Panc1 (cell line): Measurements from ENCODE around the gene MRM1. TPM values are rescaled to one million over a fixed set of nuclear protein-coding genes. Genes with fewer than 3 reads are reported as not detected.

Experiments used
- ATAC-seq: fragments of 200-7000 bp; cut with Tn5 transposase; 2 replicates; pipeline ENCODE4 v1.9.1; 2020; ENCODE audit warnings: mild to moderate bottlenecking, moderate library complexity
- BruUV-seq: library from RNA; stranded (reverse); fragments of 400-500 nt; replicated peaks from 2 replicates; lab custom pipeline; 2021; lab: Mats Ljungman, UMichigan
- CTCF ChIA-PET: fragments of 300-600 bp; sonication (Branson Sonifier 250); formaldehyde crosslinking; loops from one replicate; lab custom pipeline; 2022; ENCODE audit warnings: antibody characterized with exemption; lab: Charles Lee
- POLR2A ChIA-PET: fragments of 300-600 bp; sonication (Branson Sonifier 250); formaldehyde crosslinking; loops from one replicate; lab custom pipeline; 2022; ENCODE audit warnings: antibody characterized with exemption; lab: Charles Lee
- DNase-seq: peaks from one replicate; pipeline ENCODE4 v3.0.0-alpha.2; 2010; ENCODE audit warnings: low read depth, low spot score
- H3K27ac ChIP-seq: 2 replicates; pipeline ENCODE4 v1.5.1; 2011; ENCODE audit warnings: mild to moderate bottlenecking, low read length, inconsistent platforms
- H3K27me3 ChIP-seq: fragments of 200-500 bp; sonication (Bioruptor generic); 2 replicates; pipeline ENCODE4 v1.6.0; 2014; ENCODE audit warnings: low read length, inconsistent platforms; ENCODE audit not compliant: control insufficient read depth, insufficient read depth
- H3K36me3 ChIP-seq: fragments of 200-500 bp; sonication (Bioruptor generic); 2 replicates; pipeline ENCODE4 v1.5.1; 2014; ENCODE audit warnings: inconsistent platforms, mild to moderate bottlenecking, low read length, moderate library complexity; ENCODE audit not compliant: control insufficient read depth, insufficient read depth
- H3K4me1 ChIP-seq: 2 replicates; pipeline ENCODE4 v1.5.1; 2011; ENCODE audit warnings: inconsistent platforms, mild to moderate bottlenecking, low read length, moderate library complexity; ENCODE audit not compliant: control insufficient read depth, insufficient read depth
- H3K4me3 ChIP-seq, 2 experiments: 2 replicates each; pipeline ENCODE4 v1.5.1; 2011 to 2012; ENCODE audit warnings: low read depth in 2 of 2, low read length in 2 of 2, mild to moderate bottlenecking in 2 of 2, inconsistent platforms in 1 of 2, moderate library complexity in 1 of 2
- H3K9me3 ChIP-seq: fragments of 200-500 bp; sonication (Bioruptor generic); 2 replicates; pipeline ENCODE4 v1.5.1; 2014; ENCODE audit warnings: low read depth, mild to moderate bottlenecking, inconsistent platforms, low read length, moderate library complexity; ENCODE audit not compliant: control insufficient read depth, insufficient read depth
- POLR2AphosphoS5 ChIP-seq: IDR thresholded peaks from 2 replicates; pipeline ENCODE4 v1.6.1; 2012; ENCODE audit warnings: mild to moderate bottlenecking, low read depth, low read length, moderate library complexity
- SIN3A ChIP-seq: IDR thresholded peaks from 2 replicates; pipeline ENCODE4 v1.6.1; 2012; ENCODE audit warnings: low read depth, mild to moderate bottlenecking, low read length, moderate library complexity, borderline replicate concordance; ENCODE audit not compliant: insufficient read depth
- TCF7L2 ChIP-seq: IDR thresholded peaks from 2 replicates; pipeline ENCODE4 v1.6.1; 2011; ENCODE audit warnings: mild to moderate bottlenecking, low read depth, low read length, inconsistent platforms
- in situ Hi-C: cut with HindIII; loops from 2 replicates; pipeline ENCODE4 v1.10.0; 2016; ENCODE audit warnings: low sequenced_read_pairs, low pct_unique_long_range_greater_than_20kb
- intact Hi-C: fragments of 100-400 bp; cut with micrococcal nuclease; formaldehyde crosslinking; loops from one replicate; pipeline ENCODE4 v1.10.0; 2022; ENCODE audit not compliant: unreplicated experiment
- total RNA-seq: library from RNA; stranded (reverse); gene quantifications from one replicate; pipeline ENCODE4 v1.2.1, GENCODE V29; 2021; ENCODE audit not compliant: unreplicated experiment
- TF ChIP-seq, protein P1 (sequence below), 2 experiments: IDR thresholded peaks; 2 replicates each; pipeline ENCODE4 v1.6.1; 2011 to 2012; ENCODE audit warnings: low read depth in 2 of 2, control low read depth in 1 of 2, low read length in 1 of 2, mild to moderate bottlenecking in 1 of 2, moderate library complexity in 1 of 2; ENCODE audit not compliant: insufficient read depth in 1 of 2
- TF ChIP-seq, protein P2 (sequence below): fragments of 450-650 bp; IDR thresholded peaks from 2 replicates; pipeline ENCODE4 v1.5.1; 2017; ENCODE audit warnings: mild to moderate bottlenecking

MRM1 gene
- total RNA-seq, 1 experiment from 2014 or later, result 7.8 TPM

- H3K9me3 ChIP-seq, result no peaks in the 10 kb centered on the region
- intact Hi-C loops, result no loop called here
- H3K4me3 ChIP-seq, result no peak overlapping the region
- ChIA-PET POLR2A (no interaction called here), CTCF (no interaction called here)
- BruUV-seq, result no TSS peak
- in situ Hi-C loops, result no loop called here
- no peak for DNase-seq
- no peaks in the 10 kb centered on the region for H3K4me1 ChIP-seq
- no peaks in the 10 kb centered on the region for H3K27me3 ChIP-seq
- no peak for ATAC-seq
- TF ChIP-seq, protein P1, sequence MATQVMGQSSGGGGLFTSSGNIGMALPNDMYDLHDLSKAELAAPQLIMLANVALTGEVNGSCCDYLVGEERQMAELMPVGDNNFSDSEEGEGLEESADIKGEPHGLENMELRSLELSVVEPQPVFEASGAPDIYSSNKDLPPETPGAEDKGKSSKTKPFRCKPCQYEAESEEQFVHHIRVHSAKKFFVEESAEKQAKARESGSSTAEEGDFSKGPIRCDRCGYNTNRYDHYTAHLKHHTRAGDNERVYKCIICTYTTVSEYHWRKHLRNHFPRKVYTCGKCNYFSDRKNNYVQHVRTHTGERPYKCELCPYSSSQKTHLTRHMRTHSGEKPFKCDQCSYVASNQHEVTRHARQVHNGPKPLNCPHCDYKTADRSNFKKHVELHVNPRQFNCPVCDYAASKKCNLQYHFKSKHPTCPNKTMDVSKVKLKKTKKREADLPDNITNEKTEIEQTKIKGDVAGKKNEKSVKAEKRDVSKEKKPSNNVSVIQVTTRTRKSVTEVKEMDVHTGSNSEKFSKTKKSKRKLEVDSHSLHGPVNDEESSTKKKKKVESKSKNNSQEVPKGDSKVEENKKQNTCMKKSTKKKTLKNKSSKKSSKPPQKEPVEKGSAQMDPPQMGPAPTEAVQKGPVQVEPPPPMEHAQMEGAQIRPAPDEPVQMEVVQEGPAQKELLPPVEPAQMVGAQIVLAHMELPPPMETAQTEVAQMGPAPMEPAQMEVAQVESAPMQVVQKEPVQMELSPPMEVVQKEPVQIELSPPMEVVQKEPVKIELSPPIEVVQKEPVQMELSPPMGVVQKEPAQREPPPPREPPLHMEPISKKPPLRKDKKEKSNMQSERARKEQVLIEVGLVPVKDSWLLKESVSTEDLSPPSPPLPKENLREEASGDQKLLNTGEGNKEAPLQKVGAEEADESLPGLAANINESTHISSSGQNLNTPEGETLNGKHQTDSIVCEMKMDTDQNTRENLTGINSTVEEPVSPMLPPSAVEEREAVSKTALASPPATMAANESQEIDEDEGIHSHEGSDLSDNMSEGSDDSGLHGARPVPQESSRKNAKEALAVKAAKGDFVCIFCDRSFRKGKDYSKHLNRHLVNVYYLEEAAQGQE (IDR thresholded peaks at IDR 0.05; ENCODE audit: insufficient read depth in 1 of 2, low read depth in 2 of 2, low read length in 1 of 2), result no peak
- no peak for TF ChIP-seq TCF7L2
- TF ChIP-seq, protein P2, sequence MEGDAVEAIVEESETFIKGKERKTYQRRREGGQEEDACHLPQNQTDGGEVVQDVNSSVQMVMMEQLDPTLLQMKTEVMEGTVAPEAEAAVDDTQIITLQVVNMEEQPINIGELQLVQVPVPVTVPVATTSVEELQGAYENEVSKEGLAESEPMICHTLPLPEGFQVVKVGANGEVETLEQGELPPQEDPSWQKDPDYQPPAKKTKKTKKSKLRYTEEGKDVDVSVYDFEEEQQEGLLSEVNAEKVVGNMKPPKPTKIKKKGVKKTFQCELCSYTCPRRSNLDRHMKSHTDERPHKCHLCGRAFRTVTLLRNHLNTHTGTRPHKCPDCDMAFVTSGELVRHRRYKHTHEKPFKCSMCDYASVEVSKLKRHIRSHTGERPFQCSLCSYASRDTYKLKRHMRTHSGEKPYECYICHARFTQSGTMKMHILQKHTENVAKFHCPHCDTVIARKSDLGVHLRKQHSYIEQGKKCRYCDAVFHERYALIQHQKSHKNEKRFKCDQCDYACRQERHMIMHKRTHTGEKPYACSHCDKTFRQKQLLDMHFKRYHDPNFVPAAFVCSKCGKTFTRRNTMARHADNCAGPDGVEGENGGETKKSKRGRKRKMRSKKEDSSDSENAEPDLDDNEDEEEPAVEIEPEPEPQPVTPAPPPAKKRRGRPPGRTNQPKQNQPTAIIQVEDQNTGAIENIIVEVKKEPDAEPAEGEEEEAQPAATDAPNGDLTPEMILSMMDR, result no peak
- no peak for TF ChIP-seq POLR2AphosphoS5
- TF ChIP-seq SIN3A, result no peak
- H3K36me3 ChIP-seq, result no peaks in the 10 kb centered on the region
- H3K27ac ChIP-seq, result no peak overlapping the region
These were observed 52.0 kb downstream of the MRM1 start for GRCh38 chr17:36653374-36653773.

GRCh38 chr17:36653856-36654255 is 52.5 kb downstream of the MRM1 start:
- ChIA-PET POLR2A (no interaction called here), CTCF (no interaction called here)
- H3K27me3 ChIP-seq, result no peaks in the 10 kb centered on the region
- no peak for ATAC-seq
- TF ChIP-seq TCF7L2, result no peak
- TF ChIP-seq SIN3A, result no peak
- TF ChIP-seq, protein P2, result no peak
- no peak for TF ChIP-seq POLR2AphosphoS5
- TF ChIP-seq, protein P1 (IDR thresholded peaks at IDR 0.05; ENCODE audit: insufficient read depth in 1 of 2, low read depth in 2 of 2, low read length in 1 of 2), result no peak
- no peaks in the 10 kb centered on the region for H3K36me3 ChIP-seq
- in situ Hi-C loops (no loop called here), intact Hi-C loops (no loop called here)
- DNase-seq, result no peak
- no TSS peak for BruUV-seq
- no peaks in the 10 kb centered on the region for H3K4me1 ChIP-seq
- H3K27ac ChIP-seq, result no peak overlapping the region
- H3K4me3 ChIP-seq, result no peak overlapping the region
- H3K9me3 ChIP-seq, result no peaks in the 10 kb centered on the region
